Type B pancreatic cell (in vitro differentiated cells): ENCODE data around the gene MRGPRX3. TPM values are rescaled to one million over a fixed set of nuclear protein-coding genes. Genes with fewer than 3 reads are reported as not detected.
A peak's percentile ranks its signal among the peaks of the same experiment; 100 is the strongest.

ENCODE experiments used
- DNase-seq: peaks from one replicate; pipeline ENCODE4 v3.0.0; 2021; ENCODE audit warnings: mixed read lengths; ENCODE audit not compliant: unreplicated experiment; ENCODE audit errors: extremely low spot score
- H3K27ac Mint-ChIP-seq: 2 replicates; pipeline ENCODE4 v1.8.0; 2021; ENCODE audit warnings: mild to moderate bottlenecking, mixed read lengths
- H3K27me3 Mint-ChIP-seq: 2 replicates; pipeline ENCODE4 v1.8.0; 2021; ENCODE audit warnings: mixed read lengths
- H3K36me3 Mint-ChIP-seq: 2 replicates; pipeline ENCODE4 v1.8.0; 2021; ENCODE audit warnings: mixed read lengths
- H3K4me1 Mint-ChIP-seq: one replicate; pipeline ENCODE4 v1.8.0; 2021; ENCODE audit warnings: mixed read lengths; ENCODE audit not compliant: unreplicated experiment
- H3K4me3 Mint-ChIP-seq: 2 replicates; pipeline ENCODE4 v1.8.0; 2021; ENCODE audit warnings: mild to moderate bottlenecking, mixed read lengths
- H3K9me3 Mint-ChIP-seq: 2 replicates; pipeline ENCODE4 v1.8.0; 2021; ENCODE audit warnings: mixed read lengths
- CTCF ChIP-seq: fragments of 200-600 bp; sonication (generic); conservative IDR thresholded peaks from 2 replicates; pipeline ENCODE4 v1.5.0; 2021; ENCODE audit warnings: antibody characterized with exemption, mild to moderate bottlenecking
- total RNA-seq: library from RNA; stranded (reverse); gene quantifications from 2 replicates; pipeline ENCODE4 v1.2.1, GENCODE V29; 2021; ENCODE audit warnings: low replicate concordance

Gene MRGPRX3
- total RNA-seq, 1 donor from 2014 or later = not detected

GRCh38 chr11:18168372-18168771 lies 36.0 kb downstream of the MRGPRX3 start:
- no peak for TF ChIP-seq CTCF
- Mint-ChIP-seq H3K4me1 (no peaks in the 10 kb centered on the region), H3K27me3 (peaks cover 62% of the 10 kb centered on the region), H3K4me3 (no peak overlapping the region), H3K36me3 (no peaks in the 10 kb centered on the region), H3K27ac (no peak overlapping the region), H3K9me3 (peaks cover 10% of the 10 kb centered on the region)
- no peak for DNase-seq

DNA sequence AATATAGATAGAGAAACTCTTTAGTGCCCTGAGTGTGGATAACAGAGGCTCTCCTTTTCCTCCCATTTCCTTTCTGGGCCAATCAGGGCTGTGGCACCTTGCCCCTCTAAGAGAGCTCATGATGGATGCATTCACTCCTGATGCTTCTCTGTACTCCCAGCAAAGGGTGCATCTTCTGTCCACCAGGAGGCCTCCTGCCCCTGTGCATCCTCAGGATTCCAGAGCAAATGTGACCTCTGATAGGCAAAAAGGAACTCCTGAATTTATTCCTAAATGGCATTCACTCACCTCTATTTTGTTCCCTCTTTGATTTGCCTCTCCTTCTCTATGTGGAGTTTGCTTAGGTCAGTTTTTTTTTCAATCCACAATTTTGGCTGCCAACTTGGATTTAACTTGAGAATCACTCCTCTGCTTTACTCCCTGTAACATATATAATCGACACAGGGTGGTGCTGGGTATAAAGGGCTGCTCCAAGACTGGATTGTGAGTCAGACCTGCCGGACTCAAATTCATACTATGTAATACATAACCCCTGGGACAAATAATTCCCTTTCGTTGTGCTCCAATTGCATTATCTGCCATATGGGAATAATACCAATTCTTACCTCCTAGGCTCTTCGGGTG lies 39.1 kb downstream of the MRGPRX3 start:
- Mint-ChIP-seq H3K4me1 (no peaks in the 10 kb centered on the region), H3K27ac (no peak overlapping the region), H3K4me3 (no peak overlapping the region), H3K9me3 (peaks cover 2% of the 10 kb centered on the region), H3K27me3 (peaks cover 66% of the 10 kb centered on the region), H3K36me3 (no peaks in the 10 kb centered on the region)
- no peak for DNase-seq
- peak; percentile 74 for TF ChIP-seq CTCF

DNA sequence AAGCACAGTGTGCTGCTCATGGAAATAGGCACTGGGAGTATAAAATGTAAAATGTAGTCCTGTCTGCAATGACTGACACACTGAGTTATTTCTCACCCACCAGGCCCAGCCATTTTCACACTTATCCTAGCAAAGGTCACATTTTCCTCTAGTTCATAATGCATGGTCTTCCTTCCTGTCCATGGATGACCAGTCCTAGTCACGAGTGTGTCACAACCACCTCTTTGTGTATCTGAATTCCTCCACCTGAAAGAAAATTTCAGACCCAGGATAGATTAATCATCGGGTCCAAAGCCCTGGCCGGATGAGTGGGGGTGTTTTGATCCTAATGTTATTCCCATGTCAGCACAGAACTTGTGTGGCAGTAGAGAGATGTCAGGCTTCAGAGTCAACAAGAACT lies 40.3 kb downstream of the MRGPRX3 start, which contains the start of gene MRGPRX4:
Gene MRGPRX4, plus strand, starts transcription at position 172 of the 400 bp plus-strand sequence. CDS start 420 bp downstream, outside the sequence.
- Mint-ChIP-seq H3K4me1 (no peaks in the 10 kb centered on the region), H3K27ac (no peak within 1 kb of the TSS), H3K36me3 (no peaks in the 10 kb centered on the region), H3K4me3 (no peak within 1 kb of the TSS), H3K27me3 (peaks cover 66% of the 10 kb centered on the region), H3K9me3 (no peaks in the 10 kb centered on the region)
- no peak for TF ChIP-seq CTCF
- DNase-seq = no peak

GRCh38 chr11:18173225-18173866 lies 41.0 kb downstream of the MRGPRX3 start:
- Mint-ChIP-seq H3K36me3 (no peaks in the 10 kb centered on the region), H3K27ac (no peak overlapping the region), H3K4me1 (no peaks in the 10 kb centered on the region), H3K27me3 (peaks cover 62% of the 10 kb centered on the region), H3K9me3 (no peaks in the 10 kb centered on the region), H3K4me3 (no peak overlapping the region)
- no peak for TF ChIP-seq CTCF
- no peak for DNase-seq

Other genes with a start within 250 kb of the MRGPRX3 start
- 26.4 and 27.1 TPM in 2 replicates for gene SERGEF, start 119.5 kb upstream of the MRGPRX3 start, total RNA-seq
- 20.5 and 45.5 TPM in 2 replicates for gene TPH1, start 86.3 kb upstream of the MRGPRX3 start, total RNA-seq
- 19.8 and 29.9 TPM in 2 replicates for gene SAAL1, start 26.5 kb upstream of the MRGPRX3 start, total RNA-seq
- not detected in 2 replicates for gene MRGPRX4, start 40.3 kb downstream of the MRGPRX3 start, total RNA-seq
- not detected in 2 replicates for gene SAA4, start 104.2 kb downstream of the MRGPRX3 start, total RNA-seq
- gene SAA2, start 116.1 kb downstream of the MRGPRX3 start, total RNA-seq = not detected in 2 replicates
- gene SAA1, start 133.7 kb downstream of the MRGPRX3 start, total RNA-seq = not detected in 2 replicates
- 18.1 and 18.9 TPM in 2 replicates for gene HPS5, start 189.6 kb downstream of the MRGPRX3 start, total RNA-seq
- 38.9 and 41.6 TPM in 2 replicates for gene GTF2H1, start 190.0 kb downstream of the MRGPRX3 start, total RNA-seq